CD4-positive, alpha-beta memory T cell (primary cell): ENCODE data around the gene BCAR3. TPM values are rescaled to one million over a fixed set of nuclear protein-coding genes. Genes with fewer than 3 reads are reported as not detected.
"Not testable (repeated sequence)": the region's sequence is repeated elsewhere in the genome, so short reads cannot be mapped to it uniquely, and the experiment has no call there.

Experiments
- CTCF ChIA-PET: fragments of 350-600 bp; sonication (Branson Sonifier 250); formaldehyde crosslinking; loops from one replicate; lab custom pipeline; 2021; ENCODE audit warnings: inconsistent platforms; ENCODE audit not compliant: partially characterized antibody; lab: Charles Lee
- POLR2A ChIA-PET: fragments of 350-600 bp; sonication (Branson Sonifier 250); formaldehyde crosslinking; loops from one replicate; lab custom pipeline; 2021; ENCODE audit not compliant: partially characterized antibody; lab: Charles Lee
- DNase-seq, 5 donors: peaks; one replicate each; pipeline versions ENCODE4 v3.0.0 to v3.0.0-alpha.2; 2020 to 2022; ENCODE audit warnings: mixed read lengths in 1 of 5
- H3K27ac ChIP-seq: one replicate; pipeline ENCODE4 v1.7.0; 2013; ENCODE audit warnings: low read depth, low read length
- H3K27me3 ChIP-seq: 2 replicates; pipeline ENCODE4 v1.7.0; 2013; ENCODE audit warnings: mild to moderate bottlenecking, low read length, moderate library complexity; ENCODE audit not compliant: insufficient read depth
- H3K36me3 ChIP-seq: 2 replicates; pipeline ENCODE4 v1.7.0; 2013; ENCODE audit warnings: mild to moderate bottlenecking, low read length, moderate library complexity; ENCODE audit not compliant: insufficient read depth
- H3K4me1 ChIP-seq: 2 replicates; pipeline ENCODE4 v1.7.0; 2013; ENCODE audit warnings: mild to moderate bottlenecking, low read length, moderate library complexity; ENCODE audit not compliant: insufficient read depth
- H3K4me3 ChIP-seq, 2 donors: one replicate each; pipeline ENCODE4 v1.7.0; 2013; ENCODE audit warnings: low read length in 2 of 2, mild to moderate bottlenecking in 1 of 2
- H3K9me3 ChIP-seq, 2 donors: one replicate each; pipeline ENCODE4 v1.7.0; 2013; ENCODE audit warnings: low read length in 2 of 2, control low read depth in 1 of 2; ENCODE audit not compliant: control insufficient read depth in 1 of 2
- H3K27ac Mint-ChIP-seq, 7 donors: one replicate each; pipeline ENCODE4 v1.8.0; 2020 to 2021; ENCODE audit warnings: mixed read lengths in 7 of 7, mild to moderate bottlenecking in 6 of 7, inconsistent platforms in 3 of 7, moderate library complexity in 3 of 7
- H3K27me3 Mint-ChIP-seq, 2 donors: one replicate each; pipeline ENCODE4 v1.8.0; 2020 to 2021; ENCODE audit warnings: mixed read lengths in 2 of 2
- H3K36me3 Mint-ChIP-seq, 2 donors: one replicate each; pipeline ENCODE4 v1.8.0; 2020 to 2021; ENCODE audit warnings: mixed read lengths in 2 of 2, inconsistent platforms in 1 of 2, mild to moderate bottlenecking in 1 of 2
- H3K4me1 Mint-ChIP-seq, 4 donors: one replicate each; pipeline ENCODE4 v1.8.0; 2020 to 2021; ENCODE audit warnings: mixed read lengths in 4 of 4, mild to moderate bottlenecking in 1 of 4
- H3K4me3 Mint-ChIP-seq, 8 donors: one replicate each; pipeline ENCODE4 v1.8.0; 2020 to 2021; ENCODE audit warnings: mixed read lengths in 8 of 8, mild to moderate bottlenecking in 7 of 8, moderate library complexity in 6 of 8, inconsistent platforms in 3 of 8
- H3K9me3 Mint-ChIP-seq, 8 donors: one replicate each; pipeline ENCODE4 v1.8.0; 2020 to 2021; ENCODE audit warnings: mixed read lengths in 8 of 8, mild to moderate bottlenecking in 5 of 8, inconsistent platforms in 3 of 8, moderate library complexity in 1 of 8
- intact Hi-C: fragments of 100-400 bp; cut with micrococcal nuclease; formaldehyde crosslinking; loops from one replicate; pipeline ENCODE4 v1.15.1; 2023
- polyA plus RNA-seq, 2 donors: library from polyadenylated mRNA; unstranded; fragments of 300-500 nt; fragmentation: Illumina TruSeq; gene quantifications; one replicate each; pipeline ENCODE4 v1.2.3, GENCODE V29; 2021
- total RNA-seq, 2 experiments: library from RNA; stranded (reverse); gene quantifications; one replicate each; pipeline ENCODE4 v1.2.3, GENCODE V29; 2021

Gene BCAR3
- total and polyA plus RNA-seq, 4 experiments from 2014 or later = 0.39 to 1.2 (median 0.76) TPM

DNA sequence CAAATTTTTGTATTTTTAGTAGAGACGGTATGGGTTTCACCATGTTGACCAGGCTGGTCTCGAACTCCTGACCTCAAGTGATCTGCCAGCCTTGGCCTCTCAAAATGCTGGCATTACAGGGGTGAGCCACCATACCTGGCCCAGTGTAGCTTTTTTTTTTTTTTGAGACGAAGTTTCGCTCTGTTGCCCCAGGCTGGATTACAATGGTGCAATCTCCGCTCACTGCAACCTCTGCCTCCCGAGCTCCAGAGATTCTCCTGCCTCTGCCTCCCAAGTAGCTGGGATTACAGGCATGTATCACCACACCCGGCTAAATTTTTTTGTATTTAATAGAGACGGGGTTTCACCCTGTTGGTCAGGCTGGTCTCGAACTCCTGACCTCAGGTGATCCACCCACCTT is 20.3 kb downstream of the BCAR3 start:
- H3K9me3 ChIP-seq, DNase-seq, H3K27ac ChIP-seq, intact Hi-C loops, H3K36me3 ChIP-seq, H3K4me1 ChIP-seq, H3K27me3 Mint-ChIP-seq, H3K27ac Mint-ChIP-seq, H3K36me3 Mint-ChIP-seq, H3K4me1 Mint-ChIP-seq, H3K4me3 ChIP-seq, POLR2A ChIA-PET, H3K9me3 Mint-ChIP-seq, H3K27me3 ChIP-seq, H3K4me3 Mint-ChIP-seq: not testable (repeated sequence)
- CTCF ChIA-PET = interaction anchor here (0.6 to 1.6 kb wide), 2 partner anchors 32 to 1109 kb away, joined by 3 to 5 read pairs; no protein-coding TSS in a partner anchor

DNA sequence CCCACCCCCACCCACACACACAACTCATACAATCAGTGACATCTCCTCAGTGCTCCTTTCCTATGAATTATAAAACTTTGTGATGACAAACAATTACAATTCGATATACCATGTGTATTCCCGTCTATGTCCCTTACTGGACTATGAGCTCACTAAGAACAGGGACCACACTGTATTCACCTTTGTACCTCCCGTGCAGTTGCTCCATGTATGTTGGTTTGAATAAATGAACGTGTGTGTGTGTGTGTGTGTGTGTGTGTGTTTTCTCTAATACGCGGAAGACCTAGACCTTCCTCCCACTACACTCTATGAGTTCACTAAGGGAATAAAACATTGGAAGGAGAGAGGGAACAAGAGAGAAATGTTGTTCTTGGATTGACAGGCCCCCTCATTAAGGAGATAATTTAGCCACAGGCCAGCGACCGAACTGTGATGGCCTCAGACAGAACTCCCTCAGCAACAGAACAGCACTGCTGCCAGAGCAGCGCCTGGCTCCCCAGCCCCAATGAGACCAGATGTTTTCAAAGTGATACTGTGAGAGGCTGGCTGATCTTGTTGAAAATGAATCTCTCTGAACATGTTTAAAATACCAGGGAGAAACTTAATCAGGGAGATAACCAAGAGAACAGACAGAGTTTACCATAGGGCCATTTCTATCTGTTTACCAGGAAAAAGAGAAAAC is 21.7 kb downstream of the BCAR3 start:
- Histone ChIP-seq H3K9me3 (no peaks in the 10 kb centered on the region), H3K4me1 (no peaks in the 10 kb centered on the region), H3K27me3 (no peaks in the 10 kb centered on the region), H3K27ac (no peak overlapping the region), H3K4me3 (no peak overlapping the region), H3K36me3 (no peaks in the 10 kb centered on the region)
- Mint-ChIP-seq H3K36me3 (no peaks in the 10 kb centered on the region), H3K27me3 (no peaks in the 10 kb centered on the region), H3K4me1 (no peaks in the 10 kb centered on the region), H3K9me3 (no peaks in the 10 kb centered on the region), H3K27ac (no peak overlapping the region), H3K4me3 (no peak overlapping the region)
- ChIA-PET CTCF (interaction anchor here (1.4 kb wide), 1 partner anchor 34 kb away, joined by 3 read pairs; no protein-coding TSS in a partner anchor), POLR2A (no interaction called here)
- intact Hi-C loops = no loop called here
- no peak for DNase-seq

DNA sequence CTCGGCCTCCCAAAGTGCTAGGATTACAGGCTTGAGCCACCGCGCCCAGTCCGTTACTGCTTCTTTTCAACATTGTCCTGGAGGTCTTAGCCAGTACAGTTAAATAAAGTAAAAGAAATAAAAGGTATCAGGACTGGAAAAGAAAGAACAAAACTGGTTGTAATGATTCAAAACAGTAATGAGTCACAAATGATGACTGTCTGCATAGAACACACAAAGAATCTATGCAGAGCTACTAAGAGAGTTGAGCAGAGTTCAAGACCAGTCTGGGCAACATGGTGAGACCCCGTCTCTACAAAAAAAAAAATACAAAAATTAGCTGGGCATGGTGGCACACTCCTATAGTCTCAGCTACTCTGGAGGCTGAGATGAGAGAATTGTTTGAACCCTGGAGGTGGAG is 23.4 kb downstream of the BCAR3 start:
- Mint-ChIP-seq H3K4me1 (no peaks in the 10 kb centered on the region), H3K36me3 (no peaks in the 10 kb centered on the region), H3K27me3 (no peaks in the 10 kb centered on the region), H3K27ac (no peak overlapping the region), H3K9me3 (peaks cover 0 to 1% (median 0%) of the 10 kb centered on the region in 8 donors), H3K4me3 (no peak overlapping the region)
- CTCF ChIA-PET = no interaction called here
- no peaks in the 10 kb centered on the region for H3K4me1 ChIP-seq
- POLR2A ChIA-PET = no interaction called here
- H3K27me3 ChIP-seq = no peaks in the 10 kb centered on the region
- no peaks in the 10 kb centered on the region for H3K9me3 ChIP-seq
- no peaks in the 10 kb centered on the region for H3K36me3 ChIP-seq
- DNase-seq = no peak
- H3K27ac ChIP-seq = no peak overlapping the region
- intact Hi-C loops = no loop called here
- H3K4me3 ChIP-seq = no peak overlapping the region

DNA sequence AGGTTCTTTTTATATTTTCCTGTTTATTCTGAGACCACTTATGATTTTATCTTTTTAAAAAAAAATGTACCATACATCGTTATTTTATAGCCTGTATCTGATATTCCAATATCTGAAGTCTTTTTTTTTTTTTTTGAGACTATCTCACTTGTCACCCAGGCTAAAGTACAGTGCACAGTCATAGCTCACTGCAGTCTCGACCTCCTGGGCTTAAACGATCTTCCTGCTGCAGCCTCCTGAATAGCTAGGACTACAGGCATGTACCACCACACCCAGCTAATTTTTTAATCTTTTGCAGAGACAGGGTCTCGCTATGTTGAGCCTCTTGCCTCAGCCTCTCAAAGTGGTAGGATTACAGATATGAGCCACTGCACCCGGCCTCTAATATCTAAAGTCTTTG is 25.1 kb downstream of the BCAR3 start:
- intact Hi-C loops = no loop called here
- Histone ChIP-seq H3K36me3 (no peaks in the 10 kb centered on the region), H3K9me3 (no peaks in the 10 kb centered on the region), H3K4me3 (no peak overlapping the region), H3K27ac (no peak overlapping the region), H3K27me3 (no peaks in the 10 kb centered on the region), H3K4me1 (no peaks in the 10 kb centered on the region)
- ChIA-PET CTCF (no interaction called here), POLR2A (no interaction called here)
- Mint-ChIP-seq H3K36me3 (no peaks in the 10 kb centered on the region), H3K4me3 (no peak overlapping the region), H3K27ac (no peak overlapping the region), H3K4me1 (no peaks in the 10 kb centered on the region), H3K9me3 (peaks cover 0 to 1% (median 0%) of the 10 kb centered on the region in 8 donors), H3K27me3 (no peaks in the 10 kb centered on the region)
- no peak for DNase-seq

DNA sequence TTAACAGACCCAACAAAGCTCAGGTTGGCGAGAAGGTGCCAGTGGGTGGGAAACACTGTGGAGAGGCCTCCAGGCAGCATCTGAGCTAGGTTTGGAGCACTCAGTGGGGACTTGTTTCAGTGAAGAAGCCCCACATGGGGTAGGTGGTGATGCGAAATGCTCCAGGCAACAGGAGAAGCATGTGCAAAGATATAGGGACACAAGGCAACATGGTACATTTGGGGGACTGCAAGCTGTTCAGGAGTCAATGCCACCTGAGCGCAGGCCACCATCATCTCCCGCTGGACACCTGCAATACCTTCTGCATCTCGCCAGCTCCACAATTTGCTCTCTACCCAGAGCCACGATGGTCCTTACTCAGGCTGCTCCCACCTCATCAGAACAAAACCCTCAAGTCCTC is 28.0 kb downstream of the BCAR3 start:
- Histone ChIP-seq H3K27me3 (no peaks in the 10 kb centered on the region), H3K9me3 (no peaks in the 10 kb centered on the region), H3K4me3 (no peak overlapping the region), H3K36me3 (no peaks in the 10 kb centered on the region), H3K27ac (no peak overlapping the region), H3K4me1 (no peaks in the 10 kb centered on the region)
- no peaks in the 10 kb centered on the region for H3K27me3 Mint-ChIP-seq
- intact Hi-C loops = no loop called here
- ChIA-PET CTCF (no interaction called here), POLR2A (no interaction called here)
- no peaks in the 10 kb centered on the region for H3K4me1 Mint-ChIP-seq
- H3K27ac Mint-ChIP-seq = no peak overlapping the region
- H3K9me3 Mint-ChIP-seq = peaks cover 0 to 1% (median 0%) of the 10 kb centered on the region in 8 donors
- H3K4me3 Mint-ChIP-seq = no peak overlapping the region
- no peak for DNase-seq
- no peaks in the 10 kb centered on the region for H3K36me3 Mint-ChIP-seq

DNA sequence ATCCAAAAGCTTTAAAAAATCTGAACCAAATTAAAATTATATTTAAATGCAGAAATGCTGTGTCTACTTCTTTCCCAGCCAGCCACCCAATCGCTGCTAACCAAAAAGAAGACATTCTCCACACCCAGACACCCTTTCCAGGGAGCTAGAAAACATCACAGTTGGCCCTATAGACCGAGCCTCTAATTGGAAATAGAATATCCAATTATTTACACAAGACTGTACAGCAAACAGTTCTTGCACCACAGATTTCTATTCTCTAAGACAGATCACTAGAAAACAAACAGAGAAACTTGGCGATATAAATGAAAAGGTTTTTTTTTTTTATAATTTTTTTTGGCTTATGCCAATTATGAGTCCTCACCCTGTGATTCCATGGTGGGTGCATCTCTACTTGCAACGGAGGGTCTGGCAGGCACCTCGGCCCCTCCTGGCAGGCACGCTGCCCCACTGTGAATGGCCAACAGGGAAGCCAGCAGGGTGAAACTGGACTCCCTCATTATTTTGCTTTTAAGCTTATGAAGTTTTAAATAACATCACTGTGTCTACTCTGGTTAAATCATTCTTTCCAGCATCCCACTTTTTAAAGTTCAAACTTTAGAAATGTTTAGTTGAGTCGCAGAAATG is 29.2 kb downstream of the BCAR3 start:
- CTCF ChIA-PET = no interaction called here

DNA sequence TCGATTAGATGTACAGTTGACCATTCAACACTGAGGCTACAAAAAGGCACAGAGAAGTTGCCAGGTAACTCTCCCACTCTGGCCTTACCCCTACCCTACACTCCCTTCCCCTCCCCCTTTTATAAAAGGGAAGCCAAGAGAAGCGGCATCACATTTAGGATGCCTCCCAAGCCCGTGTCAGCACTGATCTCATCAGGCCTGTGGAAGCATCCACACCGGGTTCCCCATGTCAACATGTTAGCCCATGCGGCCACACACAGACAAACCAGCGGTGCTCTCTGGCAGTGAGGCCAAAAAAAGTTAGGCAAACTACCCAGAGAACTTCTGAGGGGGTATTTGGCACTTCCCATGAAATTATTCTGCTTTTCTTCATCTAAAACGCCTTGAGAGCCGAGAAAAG is 29.9 kb downstream of the BCAR3 start:
- Mint-ChIP-seq H3K4me1 (no peaks in the 10 kb centered on the region), H3K27me3 (no peaks in the 10 kb centered on the region), H3K4me3 (no peak overlapping the region), H3K9me3 (peaks cover 0 to 1% (median 0%) of the 10 kb centered on the region in 8 donors), H3K27ac (no peak overlapping the region), H3K36me3 (no peaks in the 10 kb centered on the region)
- intact Hi-C loops = no loop called here
- no peak overlapping the region for H3K4me3 ChIP-seq
- no peaks in the 10 kb centered on the region for H3K4me1 ChIP-seq
- H3K36me3 ChIP-seq = no peaks in the 10 kb centered on the region
- H3K9me3 ChIP-seq = no peaks in the 10 kb centered on the region
- H3K27me3 ChIP-seq = no peaks in the 10 kb centered on the region
- DNase-seq = no peak
- POLR2A ChIA-PET = no interaction called here
- no peak overlapping the region for H3K27ac ChIP-seq
- CTCF ChIA-PET = no interaction called here

More for the DNA sequence above, 29.2 kb downstream of the BCAR3 start:
- Histone ChIP-seq H3K4me1 (no peaks in the 10 kb centered on the region), H3K36me3 (no peaks in the 10 kb centered on the region), H3K9me3 (no peaks in the 10 kb centered on the region), H3K27me3 (no peaks in the 10 kb centered on the region), H3K27ac (no peak overlapping the region), H3K4me3 (no peak overlapping the region)
- intact Hi-C loops = no loop called here
- no peak overlapping the region for H3K27ac Mint-ChIP-seq
- POLR2A ChIA-PET = no interaction called here
- no peaks in the 10 kb centered on the region for H3K4me1 Mint-ChIP-seq
- no peak for DNase-seq
- peaks cover 0 to 1% (median 0%) of the 10 kb centered on the region in 8 donors for H3K9me3 Mint-ChIP-seq
- H3K27me3 Mint-ChIP-seq = no peaks in the 10 kb centered on the region
- H3K4me3 Mint-ChIP-seq = no peak overlapping the region
- no peaks in the 10 kb centered on the region for H3K36me3 Mint-ChIP-seq
